ENCODE measurements around the gene FLYWCH1.

FLYWCH1 gene

GRCh38 chr16:2954656-2955381 lies 43.1 kb downstream of the FLYWCH1 start:
- DNase-seq = no peak

- no peak for DNase-seq
These were observed 43.7 kb downstream of the FLYWCH1 start for GRCh38 chr16:2955438-2955778.

GRCh38 chr16:2955779-2956578 lies 44.2 kb downstream of the FLYWCH1 start:
- DNase-seq = no peak

DNA sequence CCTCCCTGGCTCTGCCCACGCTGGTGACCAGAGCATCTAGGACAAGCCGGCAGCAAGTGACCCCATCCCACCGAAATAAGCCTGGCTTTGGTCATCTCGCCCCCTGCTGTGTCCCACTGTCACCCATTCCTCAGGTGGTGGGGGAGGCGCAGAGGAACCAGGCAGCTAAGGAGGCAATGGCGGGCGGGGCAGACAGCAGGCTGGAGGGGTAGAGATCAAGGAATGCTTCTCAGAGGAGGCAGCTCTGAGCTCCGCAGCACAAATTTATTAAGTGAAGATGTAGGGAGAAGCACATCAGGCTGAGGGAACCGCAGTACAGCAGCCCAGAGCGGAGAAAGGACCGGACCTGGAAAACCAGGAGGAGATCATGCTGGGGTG lies 44.8 kb downstream of the FLYWCH1 start:
- DNase-seq = no peak

DNA sequence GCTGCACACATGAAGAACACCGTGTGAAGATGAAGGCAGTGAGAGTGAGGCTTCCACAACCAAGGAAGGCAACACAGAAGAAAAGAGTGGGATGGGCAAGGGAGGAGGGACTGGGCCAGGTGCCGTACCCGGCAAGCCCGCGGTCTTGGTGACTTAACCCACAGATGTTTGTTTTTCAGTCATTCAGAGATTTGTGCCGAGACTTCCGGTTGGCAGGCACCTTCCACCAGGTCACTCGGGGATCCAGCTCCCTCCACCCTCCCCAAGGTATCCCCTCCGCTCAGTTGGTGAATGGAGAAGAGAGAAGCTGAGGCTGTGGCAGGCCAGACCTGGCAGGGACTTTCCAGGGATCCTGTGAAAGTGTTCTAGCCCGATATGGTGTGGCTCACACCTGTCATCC lies 47.5 kb downstream of the FLYWCH1 start:
- no peak for DNase-seq

GRCh38 chr16:2960183-2961010 lies 48.7 kb downstream of the FLYWCH1 start:
- DNase-seq = no peak

- DNase-seq = no peak
These were observed 50.8 kb downstream of the FLYWCH1 start for GRCh38 chr16:2962334-2963073.

DNA sequence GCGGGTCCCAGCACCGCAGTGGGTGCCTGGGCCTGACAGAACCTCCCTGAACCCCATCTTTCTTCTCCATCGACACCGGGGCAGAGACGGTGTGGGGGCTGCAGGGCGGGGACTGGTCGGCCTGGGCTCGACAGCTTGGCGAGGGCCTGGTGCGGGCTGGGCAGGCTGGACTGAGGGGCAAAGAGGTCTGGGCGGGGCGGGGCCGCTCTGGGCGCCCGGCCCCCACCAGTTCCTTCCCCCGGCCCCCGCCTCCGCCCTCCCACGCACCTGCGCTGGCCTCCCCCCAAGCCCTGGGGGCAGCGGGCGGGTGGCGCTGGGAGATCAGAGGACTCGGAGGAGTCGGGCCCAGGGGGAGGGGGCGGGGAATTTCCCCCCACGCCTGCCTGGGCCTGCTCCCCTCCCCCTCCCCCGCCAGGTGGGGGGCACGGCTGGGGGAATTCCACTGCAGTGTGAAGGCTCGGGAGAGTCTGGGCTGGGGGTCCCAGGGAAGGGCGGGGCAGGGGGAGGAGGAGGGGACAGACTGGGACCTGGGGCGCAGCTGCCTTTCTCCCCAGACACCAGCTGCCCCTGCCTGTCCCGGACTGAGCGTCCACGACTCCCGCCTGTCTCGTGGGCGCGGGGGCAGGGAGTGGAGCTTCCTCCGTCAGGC lies 51.5 kb downstream of the FLYWCH1 start:
- DNase-seq = no peak

DNA sequence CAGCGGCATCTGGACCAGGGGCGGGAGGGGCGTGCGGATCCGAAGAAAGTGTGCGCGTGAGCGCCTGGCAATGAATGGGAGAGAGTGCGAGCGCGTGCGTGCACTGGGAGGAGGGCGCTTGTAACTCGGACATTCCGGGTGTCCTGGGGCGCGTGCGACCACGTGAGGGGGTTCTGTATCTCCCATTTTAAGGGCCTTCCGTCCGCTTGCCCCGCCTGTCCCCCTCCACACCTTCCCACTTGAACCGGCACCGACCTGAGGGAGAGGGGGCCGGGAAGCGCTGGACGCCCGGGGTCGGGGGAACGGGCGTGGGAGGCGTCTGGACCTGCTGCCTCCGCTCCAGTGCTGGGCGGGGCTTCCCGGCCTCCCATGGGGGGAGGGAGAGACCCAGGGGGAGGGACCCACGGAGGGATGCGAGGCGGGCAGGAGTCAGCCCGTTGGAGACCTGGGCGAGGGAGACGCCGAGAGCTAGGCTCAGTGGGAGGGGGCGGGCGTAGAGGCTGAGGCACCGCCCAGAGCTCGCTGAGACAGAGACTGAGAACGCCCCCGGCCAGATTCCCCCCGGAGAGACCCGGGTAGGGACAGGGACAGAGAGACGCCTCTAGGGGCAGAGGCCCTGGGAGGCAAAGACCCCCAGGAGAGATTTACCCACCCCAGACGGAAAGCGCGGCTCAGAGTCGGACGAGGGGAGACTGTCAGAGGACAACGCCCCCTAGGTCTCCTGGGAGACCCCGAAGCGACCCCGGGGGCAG lies 52.2 kb downstream of the FLYWCH1 start, which contains the start of gene KREMEN2:
Gene KREMEN2, plus strand, starts transcription at position 553 of the 752 bp plus-strand sequence. CDS start 246 bp downstream, outside the sequence.
- no peak for DNase-seq

DNA sequence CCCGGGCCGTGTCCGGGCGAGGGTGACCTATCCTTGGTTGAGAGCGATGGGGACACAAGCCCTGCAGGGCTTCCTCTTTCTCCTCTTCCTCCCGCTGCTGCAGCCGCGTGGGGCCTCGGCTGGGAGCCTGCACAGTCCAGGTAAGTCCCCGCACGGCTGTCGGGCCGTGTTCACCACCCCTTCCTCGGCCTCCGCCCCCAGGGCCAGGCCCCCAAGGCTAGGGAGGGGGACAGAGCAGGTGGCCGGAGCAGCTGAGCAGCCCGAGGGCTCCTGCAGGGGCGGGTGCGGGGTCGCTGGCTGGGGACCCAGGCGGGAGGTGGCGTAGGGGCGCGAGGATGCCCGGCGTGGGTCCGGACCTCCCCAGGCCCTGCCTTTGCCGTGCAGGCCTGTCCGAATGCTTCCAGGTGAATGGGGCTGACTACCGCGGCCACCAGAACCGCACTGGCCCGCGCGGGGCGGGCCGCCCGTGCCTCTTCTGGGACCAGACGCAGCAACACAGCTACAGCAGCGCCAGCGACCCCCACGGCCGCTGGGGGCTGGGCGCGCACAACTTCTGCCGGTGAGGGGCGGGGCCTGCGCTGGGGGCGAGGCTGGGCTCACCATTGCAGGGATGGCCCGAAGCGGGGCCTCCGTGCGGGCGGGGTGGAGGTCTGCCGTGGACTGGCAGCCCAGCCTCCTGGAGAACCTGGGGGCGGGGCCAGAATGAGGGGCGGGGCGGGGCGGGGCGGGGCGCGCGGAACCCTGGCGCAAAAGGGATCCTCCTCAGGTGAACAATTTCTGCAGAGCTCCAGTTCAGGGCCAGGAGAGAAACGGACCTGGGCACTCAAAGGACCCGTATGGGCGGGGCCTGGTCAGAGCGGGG lies 53.0 kb downstream of the FLYWCH1 start:
- DNase-seq = no peak

DNA sequence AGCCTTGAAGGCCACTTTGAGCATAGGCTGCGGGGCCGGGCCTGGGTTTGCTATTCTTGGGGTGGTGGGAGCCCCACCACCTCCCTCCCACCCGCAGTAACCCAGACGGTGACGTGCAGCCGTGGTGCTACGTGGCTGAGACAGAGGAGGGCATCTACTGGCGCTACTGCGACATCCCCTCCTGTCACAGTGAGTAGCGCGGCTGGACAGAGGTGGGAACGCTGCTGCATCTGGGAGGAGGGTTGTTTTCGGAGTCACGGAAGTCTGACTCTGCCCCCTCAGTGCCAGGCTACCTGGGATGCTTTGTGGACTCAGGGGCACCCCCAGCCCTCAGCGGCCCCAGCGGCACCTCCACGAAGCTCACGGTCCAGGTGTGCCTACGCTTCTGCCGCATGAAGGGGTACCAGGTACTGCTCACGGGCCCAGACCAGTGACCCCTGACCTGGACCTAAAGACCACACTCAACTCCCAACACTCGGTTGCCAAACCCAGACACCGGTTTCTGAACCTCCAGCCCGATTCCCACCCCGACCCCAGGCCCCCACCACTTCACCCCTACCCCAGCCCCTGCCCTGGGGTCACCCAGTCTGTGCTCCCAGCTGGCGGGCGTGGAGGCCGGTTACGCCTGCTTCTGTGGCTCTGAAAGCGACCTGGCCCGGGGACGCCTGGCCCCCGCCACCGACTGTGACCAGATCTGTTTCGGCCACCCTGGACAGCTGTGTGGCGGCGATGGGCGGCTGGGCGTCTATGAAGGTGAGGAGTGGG lies 54.5 kb downstream of the FLYWCH1 start:
- no peak for DNase-seq

- no peak for DNase-seq
These were observed 55.1 kb downstream of the FLYWCH1 start for GRCh38 chr16:2966808-2967191.

- no peak for DNase-seq
These were observed 55.5 kb downstream of the FLYWCH1 start for GRCh38 chr16:2967211-2967631.

- DNase-seq = no peak
These were observed 56.0 kb downstream of the FLYWCH1 start for GRCh38 chr16:2967721-2968161.

DNA sequence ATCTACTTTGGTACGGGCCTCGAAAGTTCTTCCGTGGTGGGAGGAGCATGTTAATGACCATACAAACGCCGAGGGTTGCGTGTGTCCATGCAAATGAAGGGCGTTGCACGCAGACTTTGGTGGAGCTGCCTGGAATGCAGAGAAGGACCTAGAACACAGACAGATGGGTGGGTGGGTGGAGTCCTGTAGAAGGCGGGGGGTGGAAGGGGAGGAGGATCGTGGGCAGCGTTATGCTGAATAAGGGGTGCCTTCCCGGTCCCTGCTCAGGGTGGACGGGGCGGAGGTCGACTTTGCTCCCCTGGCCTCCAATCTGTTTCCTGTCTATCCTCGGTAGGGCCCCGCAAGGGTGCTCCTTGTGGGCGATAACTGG lies 56.6 kb downstream of the FLYWCH1 start:
- DNase-seq = no peak

GRCh38 chr16:2968738-2969544 lies 57.2 kb downstream of the FLYWCH1 start, which contains the start of gene PAQR4:
Gene PAQR4, plus strand, starts transcription at chr16:2969348. Its CDS starts 327 bp downstream, at chr16:2969675.
- DNase-seq = peak; percentile 88

DNA sequence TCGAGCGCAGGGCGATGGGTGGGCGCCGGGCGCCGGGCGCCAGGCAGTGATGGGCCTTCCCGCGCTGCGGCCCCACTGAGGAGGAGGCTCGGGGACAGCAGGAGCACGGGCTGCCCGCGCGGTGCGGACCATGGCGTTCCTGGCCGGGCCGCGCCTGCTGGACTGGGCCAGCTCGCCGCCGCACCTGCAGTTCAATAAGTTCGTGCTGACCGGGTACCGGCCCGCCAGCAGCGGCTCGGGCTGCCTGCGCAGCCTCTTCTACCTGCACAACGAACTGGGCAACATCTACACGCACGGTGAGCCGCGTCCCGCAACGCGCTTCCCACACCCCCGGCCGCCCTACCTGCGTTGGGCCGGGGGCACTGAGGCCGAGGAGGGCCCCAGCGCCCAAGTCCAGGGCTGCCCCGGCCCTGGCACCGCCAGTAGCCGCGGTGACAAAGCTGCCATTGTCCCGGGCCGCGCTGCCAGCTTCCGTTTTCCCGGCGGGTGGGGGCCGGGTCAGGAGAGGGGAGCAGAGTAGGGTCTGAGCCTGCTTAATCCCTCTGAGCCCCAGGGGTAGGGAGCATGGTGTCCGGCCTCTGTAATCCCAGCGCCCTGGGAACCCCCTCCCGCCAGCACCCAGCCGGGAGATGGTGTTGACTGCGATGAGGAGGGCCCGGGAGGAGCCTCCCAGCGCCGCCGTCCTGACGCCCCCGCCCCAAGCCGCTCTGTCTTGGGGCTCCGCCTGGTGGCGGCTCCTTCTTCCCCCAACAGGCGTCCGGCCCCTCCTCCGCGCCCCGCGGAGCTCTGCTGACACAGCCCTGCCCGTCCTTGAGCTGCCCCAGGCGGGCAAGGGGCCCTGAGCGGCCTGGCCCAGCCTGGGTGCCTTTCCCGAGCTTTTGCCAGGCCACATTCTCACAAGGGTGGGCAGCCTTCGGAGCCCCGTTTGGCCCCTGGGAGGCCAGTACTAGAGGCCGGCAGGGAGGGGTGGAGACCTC lies 58.1 kb downstream of the FLYWCH1 start:
- DNase-seq = peak; percentile 44

Data from HCEC 1CT (cell line).